DOHH2 (cell line): ENCODE data around the gene ALK.

Source experiments
- H3F3A ChIP-seq: fragments of 200-600 bp; sonication (generic), shearing (Covaris generic); 2 replicates; pipeline ENCODE4 v1.6.0; 2016; ENCODE audit warnings: antibody characterized with exemption, mild to moderate bottlenecking; ENCODE audit not compliant: control insufficient read depth, insufficient read depth
- H3K27ac ChIP-seq: fragments of 200-600 bp; sonication (generic); 2 replicates; pipeline ENCODE4 v1.5.1; 2014; ENCODE audit warnings: low read depth, mild to moderate bottlenecking, low read length, moderate library complexity
- H3K27me3 ChIP-seq: fragments of 200-600 bp; sonication (generic); 2 replicates; pipeline ENCODE4 v1.6.1; 2014; ENCODE audit warnings: mild to moderate bottlenecking, low read length, mixed read lengths; ENCODE audit not compliant: control insufficient read depth
- H3K36me3 ChIP-seq: fragments of 200-600 bp; sonication (generic); 2 replicates; pipeline ENCODE4 v1.6.1; 2014; ENCODE audit warnings: mild to moderate bottlenecking, low read length, moderate library complexity, mixed read lengths; ENCODE audit not compliant: control insufficient read depth
- H3K4me1 ChIP-seq: fragments of 200-600 bp; sonication (generic); 2 replicates; pipeline ENCODE4 v1.6.1; 2014; ENCODE audit warnings: mild to moderate bottlenecking, low read length, mixed read lengths; ENCODE audit not compliant: control insufficient read depth
- H3K4me2 ChIP-seq: fragments of 200-600 bp; sonication (generic); 2 replicates; pipeline ENCODE4 v1.6.0; 2014; ENCODE audit warnings: mild to moderate bottlenecking, low read length, moderate library complexity
- H3K4me3 ChIP-seq: fragments of 200-600 bp; sonication (generic); 2 replicates; pipeline ENCODE4 v1.5.1; 2014; ENCODE audit warnings: mild to moderate bottlenecking, low read length, mixed read lengths
- H3K79me2 ChIP-seq: fragments of 200-600 bp; sonication (generic); 2 replicates; pipeline ENCODE4 v1.6.1; 2014; ENCODE audit warnings: mild to moderate bottlenecking, low read length, mixed read lengths; ENCODE audit not compliant: control insufficient read depth
- H3K9me2 ChIP-seq: fragments of 200-600 bp; sonication (generic); replicated peaks from 2 replicates; pipeline ENCODE4 v1.6.1; 2014; ENCODE audit warnings: mild to moderate bottlenecking, low read length, mixed read lengths; ENCODE audit not compliant: control insufficient read depth
- H3K9me3 ChIP-seq: fragments of 200-600 bp; sonication (generic); 2 replicates; pipeline ENCODE4 v1.6.1; 2014; ENCODE audit warnings: antibody characterized with exemption, low read length, mixed read lengths; ENCODE audit not compliant: control insufficient read depth, insufficient read depth
- H4K20me1 ChIP-seq: fragments of 200-600 bp; sonication (generic); 2 replicates; pipeline ENCODE4 v1.6.0; 2014; ENCODE audit warnings: low read depth, mild to moderate bottlenecking, antibody characterized with exemption, low read length, moderate library complexity; ENCODE audit not compliant: control insufficient read depth, insufficient read depth
- CTCF ChIP-seq: fragments of 200-600 bp; sonication (generic); IDR thresholded peaks from one replicate; pipeline ENCODE4 v1.5.1; 2014; ENCODE audit warnings: antibody characterized with exemption, mild to moderate bottlenecking, low read depth, low read length; ENCODE audit not compliant: poor library complexity, severe bottlenecking
- EZH2phosphoT487 ChIP-seq: fragments of 200-600 bp; sonication (generic); IDR thresholded peaks from 2 replicates; pipeline ENCODE4 v1.6.1; 2017; ENCODE audit warnings: borderline replicate concordance, mild to moderate bottlenecking, antibody characterized with exemption, low read length, moderate library complexity, mixed read lengths

Gene ALK

GRCh38 chr2:29940706-29941105 lies 19.3 kb upstream of the ALK start:
- no peak overlapping the region for H3K27ac ChIP-seq
- no peaks in the 10 kb centered on the region for H3K9me3 ChIP-seq
- H3K27me3 ChIP-seq = no peaks in the 10 kb centered on the region; the same call in 1 of the 2 replicates
- no peaks in the 10 kb centered on the region for H3K9me2 ChIP-seq
- H3K4me2 ChIP-seq = no peak overlapping the region
- no peaks in the 10 kb centered on the region for H3K79me2 ChIP-seq
- TF ChIP-seq EZH2phosphoT487 (no peak), CTCF (no peak)
- H3K4me1 ChIP-seq = no peaks in the 10 kb centered on the region
- no peak overlapping the region for H3K4me3 ChIP-seq
- no peaks in the 10 kb centered on the region for H3K36me3 ChIP-seq
- H4K20me1 ChIP-seq = no peaks in the 10 kb centered on the region
- no peaks in the 10 kb centered on the region for H3F3A ChIP-seq

DNA sequence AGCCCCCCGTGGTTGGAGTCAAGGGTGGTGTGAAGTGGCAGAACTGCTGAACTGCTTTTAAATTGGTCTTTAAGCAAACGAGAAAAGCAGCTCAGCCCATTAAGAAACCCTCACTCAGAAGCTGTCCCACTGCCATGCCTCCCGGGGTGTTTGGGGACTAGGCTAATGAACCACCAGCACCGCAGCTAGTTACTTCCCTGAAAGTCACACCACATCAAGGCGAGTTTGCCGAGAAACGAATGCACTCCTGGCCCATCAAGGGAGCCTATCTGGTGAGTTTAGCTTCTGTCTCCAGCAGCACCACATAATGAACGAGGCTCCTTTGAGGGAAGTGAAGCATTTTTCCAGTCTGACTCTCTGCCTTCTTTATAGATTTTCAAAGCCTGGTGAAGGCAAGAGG lies 14.6 kb upstream of the ALK start:
- H3K9me3 ChIP-seq = no peaks in the 10 kb centered on the region
- no peaks in the 10 kb centered on the region for H3K79me2 ChIP-seq

GRCh38 chr2:29931818-29932217 lies 10.4 kb upstream of the ALK start:
- Histone ChIP-seq H3K4me1 (no peaks in the 10 kb centered on the region), H4K20me1 (no peaks in the 10 kb centered on the region), H3K4me2 (no peak overlapping the region), H3K79me2 (no peaks in the 10 kb centered on the region), H3K27me3 (peaks cover 6% of the 10 kb centered on the region), H3K9me2 (no peaks in the 10 kb centered on the region), H3K4me3 (no peak overlapping the region), H3F3A (no peaks in the 10 kb centered on the region), H3K27ac (no peak overlapping the region), H3K9me3 (no peaks in the 10 kb centered on the region), H3K36me3 (no peaks in the 10 kb centered on the region)
- TF ChIP-seq EZH2phosphoT487 (no peak), CTCF (no peak)

More for the DNA sequence above, 14.6 kb upstream of the ALK start:
- no peaks in the 10 kb centered on the region for H3K36me3 ChIP-seq
- no peak overlapping the region for H3K4me2 ChIP-seq
- peaks cover 6% of the 10 kb centered on the region for H3K27me3 ChIP-seq
- TF ChIP-seq EZH2phosphoT487 (no peak), CTCF (no peak)
- no peaks in the 10 kb centered on the region for H3K9me2 ChIP-seq
- H3K4me1 ChIP-seq = no peaks in the 10 kb centered on the region
- H3K27ac ChIP-seq = no peak overlapping the region
- no peaks in the 10 kb centered on the region for H3F3A ChIP-seq
- H3K4me3 ChIP-seq = no peak overlapping the region
- H4K20me1 ChIP-seq = no peaks in the 10 kb centered on the region
